ENCODE results near the gene ECHDC3. TPM values are rescaled to one million over a fixed set of nuclear protein-coding genes. Genes with fewer than 3 reads are reported as not detected.

Gene ECHDC3
- total RNA-seq, result 1 to 10 TPM; 1.3 to 1.5 TPM

- Mint-ChIP-seq H3K9me3 (peaks cover 4% of the 10 kb centered on the region), H3K4me3 (peak within 1 kb of the TSS; percentile 64), H3K4me1 (ENCODE audit: low read depth) (peaks cover 10% of the 10 kb centered on the region), H3K36me3 (ENCODE audit: low read depth) (no peaks in the 10 kb centered on the region), H3K27ac (no peak within 1 kb of the TSS), H3K27me3 (ENCODE audit: low read depth) (peaks cover 14% of the 10 kb centered on the region)
- CTCF ChIA-PET, result interaction anchor here (3.3 kb wide), 1 partner anchor 16 kb away, joined by 12 read pairs; no protein-coding TSS in a partner anchor
- DNase-seq, result peak; percentile 56
- intact Hi-C loops (cut with micrococcal nuclease), result no loop called here
Measured at GRCh38 chr10:11742009-11742778, at the start of gene ECHDC3. Gene ECHDC3, plus strand, starts transcription at chr10:11742382. Its CDS starts 195 bp downstream, at chr10:11742577.

GRCh38 chr10:11693376-11693775 lies 48.8 kb upstream of the ECHDC3 start:
- intact Hi-C loops (cut with micrococcal nuclease), result no loop called here
- Mint-ChIP-seq H3K27ac (no peak overlapping the region), H3K4me3 (no peak overlapping the region), H3K4me1 (ENCODE audit: low read depth) (peaks cover 4% of the 10 kb centered on the region), H3K9me3 (no peaks in the 10 kb centered on the region), H3K27me3 (ENCODE audit: low read depth) (peaks cover 1% of the 10 kb centered on the region), H3K36me3 (ENCODE audit: low read depth) (no peaks in the 10 kb centered on the region)
- CTCF ChIA-PET, result no interaction called here
- DNase-seq, result no peak

- CTCF ChIA-PET, result interaction anchor here (1.2 kb wide), 1 partner anchor 61 kb away, joined by 3 read pairs; no protein-coding TSS in a partner anchor
- intact Hi-C loops (cut with micrococcal nuclease), result no loop called here
- no peak overlapping the region for H3K27ac Mint-ChIP-seq
- H3K4me3 Mint-ChIP-seq, result no peak overlapping the region
- DNase-seq, result no peak
- no peaks in the 10 kb centered on the region for H3K27me3 Mint-ChIP-seq (ENCODE audit: low read depth)
- no peaks in the 10 kb centered on the region for H3K36me3 Mint-ChIP-seq (ENCODE audit: low read depth)
- H3K4me1 Mint-ChIP-seq (ENCODE audit: low read depth), result peaks cover 4% of the 10 kb centered on the region
- no peaks in the 10 kb centered on the region for H3K9me3 Mint-ChIP-seq
Measured at GRCh38 chr10:11695779-11696178, 46.4 kb upstream of the ECHDC3 start.

GRCh38 chr10:11697718-11698527 lies 44.3 kb upstream of the ECHDC3 start:
- Mint-ChIP-seq H3K4me1 (ENCODE audit: low read depth) (peaks cover 4% of the 10 kb centered on the region), H3K27ac (no peak overlapping the region), H3K36me3 (ENCODE audit: low read depth) (no peaks in the 10 kb centered on the region), H3K27me3 (ENCODE audit: low read depth) (no peaks in the 10 kb centered on the region), H3K9me3 (no peaks in the 10 kb centered on the region), H3K4me3 (no peak overlapping the region)
- intact Hi-C loops (cut with micrococcal nuclease), result loop anchor here (1.0 kb wide), 3 partner anchors 12 to 60 kb away; no protein-coding TSS in a partner anchor
- peak; percentile 64 for DNase-seq
- CTCF ChIA-PET, result interaction anchor here (1.0 kb wide), 1 partner anchor 60 kb away, joined by 4 read pairs; no protein-coding TSS in a partner anchor

GRCh38 chr10:11698691-11699549 lies 43.3 kb upstream of the ECHDC3 start:
- H3K27ac Mint-ChIP-seq, result no peak overlapping the region
- CTCF ChIA-PET, result interaction anchor here (1.0 to 1.6 kb wide), 2 partner anchors 11 to 59 kb away, joined by 4 to 5 read pairs; no protein-coding TSS in a partner anchor
- no peaks in the 10 kb centered on the region for H3K27me3 Mint-ChIP-seq (ENCODE audit: low read depth)
- no peaks in the 10 kb centered on the region for H3K36me3 Mint-ChIP-seq (ENCODE audit: low read depth)
- no peak overlapping the region for H3K4me3 Mint-ChIP-seq
- intact Hi-C loops (cut with micrococcal nuclease), result loop anchor here (1.0 kb wide), 3 partner anchors 11 to 59 kb away; no protein-coding TSS in a partner anchor
- peaks cover 4% of the 10 kb centered on the region for H3K4me1 Mint-ChIP-seq (ENCODE audit: low read depth)
- H3K9me3 Mint-ChIP-seq, result no peaks in the 10 kb centered on the region
- DNase-seq, result no peak

GRCh38 chr10:11699550-11700097 lies 42.6 kb upstream of the ECHDC3 start:
- Mint-ChIP-seq H3K27me3 (ENCODE audit: low read depth) (peaks cover 2% of the 10 kb centered on the region), H3K36me3 (ENCODE audit: low read depth) (no peaks in the 10 kb centered on the region), H3K27ac (no peak overlapping the region), H3K9me3 (no peaks in the 10 kb centered on the region), H3K4me3 (no peak overlapping the region), H3K4me1 (ENCODE audit: low read depth) (peaks cover 4% of the 10 kb centered on the region)
- intact Hi-C loops (cut with micrococcal nuclease), result no loop called here
- DNase-seq, result no peak
- CTCF ChIA-PET, result interaction anchor here (1.6 kb wide), 1 partner anchor 10 kb away, joined by 5 read pairs; no protein-coding TSS in a partner anchor

- no peak overlapping the region for H3K4me3 Mint-ChIP-seq
- CTCF ChIA-PET, result interaction anchor here (1.0 kb wide), 1 partner anchor 57 kb away, joined by 3 read pairs; no protein-coding TSS in a partner anchor
- H3K27ac Mint-ChIP-seq, result no peak overlapping the region
- H3K9me3 Mint-ChIP-seq, result no peaks in the 10 kb centered on the region
- H3K36me3 Mint-ChIP-seq (ENCODE audit: low read depth), result no peaks in the 10 kb centered on the region
- peaks cover 4% of the 10 kb centered on the region for H3K4me1 Mint-ChIP-seq (ENCODE audit: low read depth)
- intact Hi-C loops (cut with micrococcal nuclease), result no loop called here
- DNase-seq, result no peak
- H3K27me3 Mint-ChIP-seq (ENCODE audit: low read depth), result peaks cover 2% of the 10 kb centered on the region
Measured at GRCh38 chr10:11700539-11700938, 41.6 kb upstream of the ECHDC3 start.

GRCh38 chr10:11701451-11702095 lies 40.6 kb upstream of the ECHDC3 start:
- Mint-ChIP-seq H3K36me3 (ENCODE audit: low read depth) (no peaks in the 10 kb centered on the region), H3K9me3 (no peaks in the 10 kb centered on the region), H3K4me1 (ENCODE audit: low read depth) (peaks cover 4% of the 10 kb centered on the region), H3K27me3 (ENCODE audit: low read depth) (peaks cover 8% of the 10 kb centered on the region), H3K4me3 (no peak overlapping the region), H3K27ac (no peak overlapping the region)
- intact Hi-C loops (cut with micrococcal nuclease), result no loop called here
- CTCF ChIA-PET, result interaction anchor here (1.0 to 1.2 kb wide), 2 partner anchors 23 to 27 kb away, joined by 3 to 4 read pairs; no protein-coding TSS in a partner anchor
- no peak for DNase-seq

- Mint-ChIP-seq H3K4me3 (no peak overlapping the region), H3K27me3 (ENCODE audit: low read depth) (peaks cover 12% of the 10 kb centered on the region), H3K36me3 (ENCODE audit: low read depth) (no peaks in the 10 kb centered on the region), H3K9me3 (no peaks in the 10 kb centered on the region), H3K27ac (no peak overlapping the region), H3K4me1 (ENCODE audit: low read depth) (peaks cover 4% of the 10 kb centered on the region)
- CTCF ChIA-PET, result no interaction called here
- intact Hi-C loops (cut with micrococcal nuclease), result no loop called here
- no peak for DNase-seq
Measured at GRCh38 chr10:11702264-11702663, 39.9 kb upstream of the ECHDC3 start.

- Mint-ChIP-seq H3K27ac (no peak overlapping the region), H3K4me3 (no peak overlapping the region), H3K9me3 (no peaks in the 10 kb centered on the region), H3K27me3 (ENCODE audit: low read depth) (peaks cover 20% of the 10 kb centered on the region), H3K4me1 (ENCODE audit: low read depth) (no peaks in the 10 kb centered on the region), H3K36me3 (ENCODE audit: low read depth) (no peaks in the 10 kb centered on the region)
- no peak for DNase-seq
- intact Hi-C loops (cut with micrococcal nuclease), result no loop called here
- CTCF ChIA-PET, result interaction anchor here (1.0 kb wide), 1 partner anchor 116 kb away, joined by 3 read pairs; no protein-coding TSS in a partner anchor
Measured at GRCh38 chr10:11704092-11704491, 38.1 kb upstream of the ECHDC3 start.

- no peak for DNase-seq
- no peak overlapping the region for H3K27ac Mint-ChIP-seq
- no peak overlapping the region for H3K4me3 Mint-ChIP-seq
- no peaks in the 10 kb centered on the region for H3K36me3 Mint-ChIP-seq (ENCODE audit: low read depth)
- peaks cover 6% of the 10 kb centered on the region for H3K4me1 Mint-ChIP-seq (ENCODE audit: low read depth)
- H3K9me3 Mint-ChIP-seq, result no peaks in the 10 kb centered on the region
- intact Hi-C loops (cut with micrococcal nuclease), result no loop called here
- CTCF ChIA-PET, result interaction anchor here (0.7 kb wide), 1 partner anchor 52 kb away, joined by 3 read pairs; no protein-coding TSS in a partner anchor
- peaks cover 22% of the 10 kb centered on the region for H3K27me3 Mint-ChIP-seq (ENCODE audit: low read depth)
Measured at GRCh38 chr10:11705722-11706121, 36.5 kb upstream of the ECHDC3 start.
